Germinal center (tissue), 1 donor: ENCODE measurements around the gene TIMM17B.
A peak's percentile ranks its signal among the peaks of the same experiment; 100 is the strongest.

Source experiments
- DNase-seq: peaks from one replicate; pipeline ENCODE4 v3.0.0; 2012; ENCODE audit warnings: mixed read lengths, low spot score

The TIMM17B gene

GRCh38 chrX:48918643-48919340 lies 21.2 kb upstream of the TIMM17B start, which contains the start of gene PIM2:
Gene PIM2, minus strand, starts transcription at chrX:48919024. Its CDS starts 190 bp downstream, at chrX:48918834.
- DNase-seq = peak; percentile 92

- no peak for DNase-seq
Measured at GRCh38 chrX:48918301-48918642, 20.7 kb upstream of the TIMM17B start.

- peak; percentile 86 for DNase-seq
Measured at GRCh38 chrX:48917139-48918001, 19.8 kb upstream of the TIMM17B start.

- no peak for DNase-seq
Measured at GRCh38 chrX:48914593-48915493, 17.3 kb upstream of the TIMM17B start.

- no peak for DNase-seq
Measured at GRCh38 chrX:48913605-48914366, 16.2 kb upstream of the TIMM17B start.

- DNase-seq = peak; percentile 81
Measured at GRCh38 chrX:48911412-48912182, 14.0 kb upstream of the TIMM17B start, which contains the start of gene SLC35A2. Gene SLC35A2, minus strand, starts transcription at chrX:48911646. Its CDS starts 10 bp downstream, at chrX:48911636.

GRCh38 chrX:48910926-48911411 lies 13.4 kb upstream of the TIMM17B start:
- DNase-seq = no peak

GRCh38 chrX:48909703-48910294 lies 12.2 kb upstream of the TIMM17B start:
- DNase-seq = no peak

- no peak for DNase-seq
Measured at GRCh38 chrX:48908600-48908999, 11.0 kb upstream of the TIMM17B start.

GRCh38 chrX:48905090-48905790 lies 7.7 kb upstream of the TIMM17B start:
- no peak for DNase-seq

- DNase-seq = no peak
Measured at GRCh38 chrX:48904626-48905025, 7.1 kb upstream of the TIMM17B start.

GRCh38 chrX:48904180-48904579 lies 6.6 kb upstream of the TIMM17B start:
- DNase-seq = no peak

GRCh38 chrX:48903290-48903689 lies 5.7 kb upstream of the TIMM17B start:
- DNase-seq = no peak

GRCh38 chrX:48902776-48903175 lies 5.2 kb upstream of the TIMM17B start:
- DNase-seq = no peak

GRCh38 chrX:48902135-48902534 lies 4.6 kb upstream of the TIMM17B start:
- no peak for DNase-seq

GRCh38 chrX:48901069-48901468 lies 3.5 kb upstream of the TIMM17B start:
- DNase-seq = no peak

GRCh38 chrX:48899078-48899410 lies 1.5 kb upstream of the TIMM17B start:
- no peak for DNase-seq

- DNase-seq = peak; percentile 25
Measured at GRCh38 chrX:48897157-48897624, 377 bp downstream of the TIMM17B start.

- DNase-seq = no peak
Measured at GRCh38 chrX:48896611-48897011, 957 bp downstream of the TIMM17B start.
